K562 (cell line): ENCODE data around the gene TAS2R40. TPM values are rescaled to one million over a fixed set of nuclear protein-coding genes. Genes with fewer than 3 reads are reported as not detected.

Experiments used
- ARID1B ChIP-seq: fragments of 450-650 bp; IDR thresholded peaks from 2 replicates; pipeline ENCODE4 v1.6.1; 2016; ENCODE audit warnings: antibody characterized with exemption, mild to moderate bottlenecking, inconsistent platforms
- ARID3A ChIP-seq: IDR thresholded peaks from 2 replicates; pipeline ENCODE4 v1.6.1; 2012; ENCODE audit warnings: low read depth, low read length, improper control_type of control experiment, borderline replicate concordance
- FOXJ3 ChIP-seq: sonication (generic); formaldehyde crosslinking; IDR thresholded peaks from 2 replicates; pipeline ENCODE4 v1.4.0; 2020; ENCODE audit warnings: mild to moderate bottlenecking, missing genetic modification reagents
- GTF3C2 ChIP-seq: IDR thresholded peaks from 3 replicates; pipeline ENCODE4 v1.6.1; 2011; ENCODE audit warnings: borderline replicate concordance, mild to moderate bottlenecking, moderate library complexity; ENCODE audit not compliant: insufficient read length; ENCODE audit errors: extremely low read depth
- MCM7 ChIP-seq, 2 experiments: fragments of 450-650 bp; IDR thresholded peaks; 2 replicates each; pipeline ENCODE4 v1.6.1; 2016 to 2018
- SMAD2 ChIP-seq: fragments of 150-350 bp; IDR thresholded peaks from 2 replicates; pipeline ENCODE4 v1.6.1; 2014; ENCODE audit warnings: low read depth, mild to moderate bottlenecking, low read length
- ZNF282 ChIP-seq: sonication (generic); formaldehyde crosslinking; IDR thresholded peaks from 2 replicates; pipeline ENCODE4 v1.8.1; 2023; ENCODE audit warnings: missing genetic modification reagents
- polyA plus RNA-seq, 8 experiments: library from polyadenylated mRNA; depleted of rRNA in 4 of 8; stranded (reverse) in 5 of 8; unstranded in 3 of 8; fragments of >200 nt; fragmentation: Nextera tagmentation in 2 of 8; fragmentation: Illumina TruSeq in 1 of 8; extraction: Ambion mirVana in 2 of 8; extraction: Trizol in 1 of 8; gene quantifications; 2 replicates each; pipeline versions ENCODE4 v1.2.1 to v1.2.3, GENCODE V29; 2011 to 2014; ENCODE audit warnings: inconsistent platforms in 1 of 8, missing spikeins in 1 of 8
- total RNA-seq, 7 experiments: library from RNA; depleted of rRNA in 6 of 7; stranded (reverse); fragments of >200 nt in 6 of 7; fragmentation: Illumina TruSeq in 2 of 7; extraction: Trizol in 2 of 7; gene quantifications; 2 replicates each; pipeline versions ENCODE4 v1.2.1 to v1.2.3, GENCODE V29; 2011 to 2021; ENCODE audit warnings: low replicate concordance in 1 of 7
- TF ChIP-seq, protein P1 (sequence below): sonication (generic); formaldehyde crosslinking; IDR thresholded peaks from 2 replicates; pipeline ENCODE4 v1.8.0; 2022; ENCODE audit warnings: missing genetic modification reagents, mild to moderate bottlenecking, borderline replicate concordance

The TAS2R40 gene
- total and polyA plus RNA-seq, 9 of the 15 experiments (the other 6 are each of a cell fraction or from before 2014, with no cell fraction given) = not detected

GRCh38 chr7:143250199-143250598 is 28.4 kb downstream of the TAS2R40 start (continued):
- TF ChIP-seq ARID3A = peak; percentile 42; the same call in 1 of the 2 replicates
- no peak for TF ChIP-seq GTF3C2
- no peak for TF ChIP-seq ZNF282 (CRISPR knock-in tag)
- TF ChIP-seq, protein P1, sequence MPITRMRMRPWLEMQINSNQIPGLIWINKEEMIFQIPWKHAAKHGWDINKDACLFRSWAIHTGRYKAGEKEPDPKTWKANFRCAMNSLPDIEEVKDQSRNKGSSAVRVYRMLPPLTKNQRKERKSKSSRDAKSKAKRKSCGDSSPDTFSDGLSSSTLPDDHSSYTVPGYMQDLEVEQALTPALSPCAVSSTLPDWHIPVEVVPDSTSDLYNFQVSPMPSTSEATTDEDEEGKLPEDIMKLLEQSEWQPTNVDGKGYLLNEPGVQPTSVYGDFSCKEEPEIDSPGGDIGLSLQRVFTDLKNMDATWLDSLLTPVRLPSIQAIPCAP (CRISPR knock-in tag) = no peak
- TF ChIP-seq ARID1B = peak; percentile 58; the same call in 1 of the 2 replicates
- TF ChIP-seq SMAD2 = no peak
- TF ChIP-seq MCM7 (IDR thresholded peaks at IDR 0.05) = no peak
- no peak for TF ChIP-seq FOXJ3 (CRISPR knock-in tag)
